ENCODE measurements around the gene PAFAH1B1.

PAFAH1B1 gene

GRCh38 chr17:2700491-2701141, 107.2 kb downstream of the PAFAH1B1 start:
- Histone ChIP-seq H3K9me3 (ENCODE audit: control insufficient read depth, insufficient read depth, low read depth, low read length) (no peaks in the 10 kb centered on the region), H3K36me3 (ENCODE audit: control insufficient read depth in 2 of 2, insufficient read depth in 1 of 2, low read length in 2 of 2) (peaks cover 11 to 88% of the 10 kb centered on the region in 2 experiments; a peak in 2 of 3 replicates), H3K4me1 (ENCODE audit: control insufficient read depth, insufficient read depth, low read length) (0 out of 2 replicates have a peak, but pooled peaks cover 3% of the 10 kb centered on the region), H3K4me3 (ENCODE audit: low read depth, low read length) (no peak overlapping the region), H3K27ac (ENCODE audit: extremely low read depth, low read depth, low read length) (no peak overlapping the region)
- TF ChIP-seq ZNF768 (tag by site-specific recombination; IDR thresholded peaks at IDR 0.05) = no peak
- no peak for TF ChIP-seq ZNF426 (tag by site-specific recombination; IDR thresholded peaks at IDR 0.05)
- no peak for TF ChIP-seq PBX3 (CRISPR knock-in tag; IDR thresholded peaks at IDR 0.05)
- TF ChIP-seq ZNF544 (tag by site-specific recombination; IDR thresholded peaks at IDR 0.05) = no peak
- no peak for TF ChIP-seq ZNF416 (tag by site-specific recombination; IDR thresholded peaks at IDR 0.05)
- TF ChIP-seq ZSCAN5A (tag by site-specific recombination; IDR thresholded peaks at IDR 0.05) = no peak
- ChIA-PET CTCF (no interaction called here), POLR2A (interaction anchor here (0.9 kb wide), 1 partner anchor 77 kb away, joined by 3 read pairs; no protein-coding TSS in a partner anchor)

- Histone ChIP-seq H3K27ac (ENCODE audit: extremely low read depth, low read depth, low read length) (no peak overlapping the region), H3K9me3 (ENCODE audit: control insufficient read depth, insufficient read depth, low read depth, low read length) (no peaks in the 10 kb centered on the region), H3K36me3 (ENCODE audit: control insufficient read depth in 2 of 2, insufficient read depth in 1 of 2, low read length in 2 of 2) (peaks cover 11 to 80% of the 10 kb centered on the region in 2 experiments; a peak in 2 of 3 replicates), H3K4me1 (ENCODE audit: control insufficient read depth, insufficient read depth, low read length) (0 out of 2 replicates have a peak, but pooled peaks cover 4% of the 10 kb centered on the region), H3K4me3 (ENCODE audit: low read depth, low read length) (no peak overlapping the region)
- TF ChIP-seq ZNF560 (tag by site-specific recombination; IDR thresholded peaks at IDR 0.05; ENCODE audit: borderline replicate concordance) = no peak
- no peak for TF ChIP-seq ZNF184 (tag by site-specific recombination; IDR thresholded peaks at IDR 0.05)
- TF ChIP-seq ZNF654 (tag by site-specific recombination; IDR thresholded peaks at IDR 0.05; ENCODE audit: low read depth) = no peak
- no peak for TF ChIP-seq REST (tag by site-specific recombination; IDR thresholded peaks at IDR 0.05)
- no peak for TF ChIP-seq ZNF175 (tag by site-specific recombination; IDR thresholded peaks at IDR 0.05)
- TF ChIP-seq ELK4 (IDR thresholded peaks at IDR 0.05; ENCODE audit: borderline replicate concordance, low read depth, low read length) = no peak
- no peak for TF ChIP-seq ZNF266 (tag by site-specific recombination; IDR thresholded peaks at IDR 0.05; ENCODE audit: low read depth)
- CTCF ChIA-PET = no interaction called here
- POLR2A ChIA-PET = interaction anchor here (0.9 kb wide), 1 partner anchor 76 kb away, joined by 3 read pairs; no protein-coding TSS in a partner anchor
Observed at GRCh38 chr17:2701161-2701995, 107.9 kb downstream of the PAFAH1B1 start.

All from HEK293 (cell line).